ENCODE results near the gene GMDS.

- TF ChIP-seq CTCF (IDR thresholded peaks at IDR 0.05; ENCODE audit: borderline replicate concordance, extremely low read depth, low read length, poor library complexity, severe bottlenecking) (no peak), EZH2 (IDR thresholded peaks at IDR 0.05; ENCODE audit: borderline replicate concordance, low read depth, low read length, severe bottlenecking) (no peak)
Observed at GRCh38 chr6:2144210-2144609, 101.2 kb downstream of the GMDS start.

Data from DND-41 (cell line).